Right atrium auricular region (tissue), 2 donors: ENCODE results near the gene ACSM6. TPM values are rescaled to one million over a fixed set of nuclear protein-coding genes. Genes with fewer than 3 reads are reported as not detected.

ENCODE experiments used
- DNase-seq: peaks from one replicate; pipeline ENCODE4 v3.0.0-alpha.2; 2019; ENCODE audit warnings: low spot score
- H3K27ac ChIP-seq, 2 donors: fragments of 200-600 bp; sonication (generic); 1 replicate in 1 of 2; 2 replicates in 1 of 2; pipeline ENCODE4 v1.5.1; 2016 to 2019
- H3K27me3 ChIP-seq, 2 donors: fragments of 200-600 bp; sonication (generic); one replicate each; pipeline versions ENCODE4 v1.5.1 to v1.6.0; 2017 to 2019
- H3K36me3 ChIP-seq: fragments of 200-600 bp; sonication (generic); one replicate; pipeline ENCODE4 v1.5.1; 2016
- H3K4me1 ChIP-seq, 2 donors: fragments of 200-600 bp; sonication (generic); one replicate each; pipeline versions ENCODE4 v1.5.1 to v1.6.0; 2017 to 2019
- H3K4me3 ChIP-seq, 2 donors: fragments of 200-600 bp; sonication (generic); 1 replicate in 1 of 2; 2 replicates in 1 of 2; pipeline ENCODE4 v1.5.1; 2017 to 2019; ENCODE audit warnings: mild to moderate bottlenecking in 1 of 2, moderate library complexity in 1 of 2
- H3K9me3 ChIP-seq, 2 donors: fragments of 200-600 bp; sonication (generic); one replicate each; pipeline ENCODE4 v1.5.1; 2019
- CTCF ChIP-seq, 2 donors: fragments of 200-600 bp; sonication (generic); IDR thresholded peaks; one replicate each; pipeline ENCODE4 v1.5.1; 2019; ENCODE audit warnings: antibody characterized with exemption in 2 of 2
- total RNA-seq, 2 donors: library from RNA; depleted of rRNA; stranded (reverse); fragments of >200 nt; gene quantifications; one replicate each; pipeline ENCODE4 v1.1.0, GENCODE V29; 2016

Gene ACSM6
- total RNA-seq, 2 donors from 2014 or later, result not detected

GRCh38 chr10:95257849-95258248 lies 63.8 kb downstream of the ACSM6 start:
- peaks cover 29% of the 10 kb centered on the region for H3K36me3 ChIP-seq
- no peak overlapping the region for H3K27ac ChIP-seq
- peaks cover 0 to 28% of the 10 kb centered on the region in 2 donors for H3K4me1 ChIP-seq
- H3K27me3 ChIP-seq, result no peaks in the 10 kb centered on the region
- no peak overlapping the region for H3K4me3 ChIP-seq
- peaks cover 0 to 6% of the 10 kb centered on the region in 2 donors for H3K9me3 ChIP-seq
- DNase-seq, result no peak
- TF ChIP-seq CTCF (IDR thresholded peaks at IDR 0.05), result no peak

- H3K36me3 ChIP-seq, result peaks cover 52% of the 10 kb centered on the region
- peaks cover 0 to 50% of the 10 kb centered on the region in 2 donors for H3K4me1 ChIP-seq
- no peak for TF ChIP-seq CTCF (IDR thresholded peaks at IDR 0.05)
Measured at GRCh38 chr10:95260397-95260881, 66.4 kb downstream of the ACSM6 start.

GRCh38 chr10:95260909-95261552 lies 67.0 kb downstream of the ACSM6 start:
- Histone ChIP-seq H3K9me3 (peaks cover 0 to 6% of the 10 kb centered on the region in 2 donors), H3K4me1 (peaks cover 0 to 56% of the 10 kb centered on the region in 2 donors), H3K27ac (peak overlapping the region; percentile 73 to 75), H3K4me3 (no peak overlapping the region), H3K36me3 (peaks cover 52% of the 10 kb centered on the region), H3K27me3 (no peaks in the 10 kb centered on the region)
- DNase-seq, result peak; percentile 44
- no peak for TF ChIP-seq CTCF (IDR thresholded peaks at IDR 0.05)

More at GRCh38 chr10:95260397-95260881, 66.4 kb downstream of the ACSM6 start:
- peak; percentile 67 for DNase-seq
- H3K27ac ChIP-seq, result peak overlapping the region; percentile 73 to 75
- no peaks in the 10 kb centered on the region for H3K27me3 ChIP-seq
- no peak overlapping the region for H3K4me3 ChIP-seq
- H3K9me3 ChIP-seq, result peaks cover 0 to 6% of the 10 kb centered on the region in 2 donors

GRCh38 chr10:95261926-95262325 lies 67.9 kb downstream of the ACSM6 start:
- no peak for TF ChIP-seq CTCF (IDR thresholded peaks at IDR 0.05)
- Histone ChIP-seq H3K4me1 (peaks cover 0 to 65% of the 10 kb centered on the region in 2 donors), H3K27ac (peak overlapping the region in 1 of 2 donors; percentile 73), H3K4me3 (no peak overlapping the region), H3K36me3 (peaks cover 52% of the 10 kb centered on the region), H3K27me3 (no peaks in the 10 kb centered on the region), H3K9me3 (no peaks in the 10 kb centered on the region)
- peak; percentile 47 for DNase-seq

- DNase-seq, result peak; percentile 34
- H3K4me3 ChIP-seq, result no peak overlapping the region
- H3K27me3 ChIP-seq, result no peaks in the 10 kb centered on the region
- H3K27ac ChIP-seq, result no peak overlapping the region
- H3K4me1 ChIP-seq, result peaks cover 0 to 75% of the 10 kb centered on the region in 2 donors
- no peaks in the 10 kb centered on the region for H3K9me3 ChIP-seq
- H3K36me3 ChIP-seq, result peaks cover 45% of the 10 kb centered on the region
- TF ChIP-seq CTCF (IDR thresholded peaks at IDR 0.05), result no peak
Measured at GRCh38 chr10:95262763-95263518, 68.9 kb downstream of the ACSM6 start.
